ACHN (cell line): ENCODE data around the gene SORCS1.

ENCODE experiments used
- DNase-seq: peaks from one replicate; pipeline ENCODE4 v3.0.0-alpha.2; 2015
- in situ Hi-C: cut with HindIII; loops from 2 replicates; pipeline ENCODE4 v1.10.0; 2017; ENCODE audit warnings: low sequenced_read_pairs, low pct_ligation_motif_present, low pct_unique_long_range_greater_than_20kb

SORCS1 gene

DNA sequence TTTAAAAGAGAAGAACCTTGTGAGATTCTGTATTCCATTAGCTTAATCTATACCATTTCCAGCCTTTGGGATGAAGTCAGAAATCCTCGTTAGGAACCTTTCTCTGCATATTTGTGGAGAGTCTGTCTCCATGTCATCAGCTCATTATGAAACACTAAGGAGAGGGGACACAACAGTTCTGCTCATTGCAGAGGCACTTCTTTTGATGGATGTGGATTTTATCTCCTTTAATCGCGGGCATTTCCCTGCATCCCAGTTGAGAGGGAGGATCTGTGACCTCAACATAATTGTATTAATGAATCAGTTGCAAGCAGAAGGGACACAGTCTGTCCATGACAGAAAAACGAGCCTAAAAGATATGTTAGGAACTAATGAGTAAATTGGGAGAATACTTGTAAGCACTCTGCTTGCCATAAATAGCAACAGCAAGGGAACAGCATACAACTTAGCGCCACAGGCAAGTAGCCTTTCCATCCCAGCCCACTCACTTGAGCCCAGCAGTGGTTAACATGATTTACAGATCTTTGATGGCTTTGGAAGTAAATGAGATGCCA is 37.9 kb downstream of the SORCS1 start:
- no peak for DNase-seq
- in situ Hi-C loops = no loop called here

DNA sequence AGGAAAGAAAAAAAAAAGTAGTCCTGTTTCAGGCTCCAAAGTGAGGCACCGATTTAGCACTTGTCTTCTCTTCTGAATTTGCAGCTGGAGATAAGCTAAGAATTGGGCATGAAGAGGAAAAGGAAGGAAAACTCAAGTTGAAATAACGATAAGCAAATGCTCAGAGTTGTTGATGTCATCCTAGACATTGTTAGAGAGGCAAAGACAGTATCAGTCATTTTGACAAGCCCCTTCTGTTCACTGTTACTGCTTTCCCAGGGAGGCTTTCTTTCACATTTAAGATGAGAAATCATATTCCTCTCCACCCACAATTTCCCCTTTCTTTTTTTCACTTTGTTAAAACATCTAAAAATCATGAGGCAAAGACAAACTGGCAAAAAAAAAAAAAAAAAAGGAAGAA is 41.8 kb downstream of the SORCS1 start:
- in situ Hi-C loops = no loop called here

DNA sequence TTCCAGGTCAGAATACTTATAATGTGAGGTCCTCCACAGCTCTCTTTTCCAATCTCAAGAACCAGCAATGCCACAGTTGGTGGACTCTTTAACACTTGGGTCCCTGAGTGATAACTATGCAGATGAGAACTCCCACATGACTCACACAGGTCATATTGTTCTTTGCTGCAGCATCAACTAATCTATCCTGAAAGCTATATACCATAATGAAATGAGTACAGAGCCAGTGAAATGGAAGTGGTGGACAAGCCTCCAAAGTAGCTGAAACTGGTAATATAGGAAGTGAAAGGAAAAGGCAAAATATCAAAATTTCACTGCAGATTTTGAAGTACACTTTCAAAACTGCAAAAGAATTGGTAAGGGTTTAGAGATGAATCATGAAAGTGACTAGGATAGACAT is 45.6 kb downstream of the SORCS1 start:
- in situ Hi-C loops = no loop called here
- DNase-seq = no peak

More for the DNA sequence above, 41.8 kb downstream of the SORCS1 start:
- no peak for DNase-seq

DNA sequence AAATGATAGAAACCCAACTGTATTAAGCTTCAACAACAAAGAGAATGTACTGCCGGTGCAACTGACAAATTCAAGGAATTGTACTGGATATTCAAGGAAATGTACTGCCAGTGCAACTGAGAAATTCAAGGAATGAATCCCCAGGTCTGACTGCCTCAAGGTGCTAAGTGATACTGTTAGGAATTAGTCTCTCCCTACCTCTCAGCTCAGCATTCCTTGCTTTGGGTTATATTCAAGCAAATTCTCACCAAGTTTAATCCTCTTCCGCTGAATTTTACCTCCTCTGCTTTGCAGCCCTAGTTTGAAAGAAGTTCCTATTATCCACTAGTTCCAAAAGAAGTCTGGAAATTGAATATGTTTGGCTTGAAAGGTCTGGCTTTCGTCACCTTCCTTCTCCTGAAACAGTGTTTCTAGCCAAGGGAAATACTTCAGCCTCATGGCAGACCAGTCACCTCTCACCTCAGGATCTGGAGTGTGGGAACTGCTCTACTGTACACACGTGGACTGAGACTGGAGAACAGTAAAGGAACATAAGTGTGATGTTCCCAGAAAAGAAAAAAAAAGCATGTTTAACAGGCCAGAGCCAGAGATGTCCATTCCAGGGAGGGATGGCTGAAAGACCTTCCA is 60.4 kb downstream of the SORCS1 start:
- in situ Hi-C loops = no loop called here
- no peak for DNase-seq

DNA sequence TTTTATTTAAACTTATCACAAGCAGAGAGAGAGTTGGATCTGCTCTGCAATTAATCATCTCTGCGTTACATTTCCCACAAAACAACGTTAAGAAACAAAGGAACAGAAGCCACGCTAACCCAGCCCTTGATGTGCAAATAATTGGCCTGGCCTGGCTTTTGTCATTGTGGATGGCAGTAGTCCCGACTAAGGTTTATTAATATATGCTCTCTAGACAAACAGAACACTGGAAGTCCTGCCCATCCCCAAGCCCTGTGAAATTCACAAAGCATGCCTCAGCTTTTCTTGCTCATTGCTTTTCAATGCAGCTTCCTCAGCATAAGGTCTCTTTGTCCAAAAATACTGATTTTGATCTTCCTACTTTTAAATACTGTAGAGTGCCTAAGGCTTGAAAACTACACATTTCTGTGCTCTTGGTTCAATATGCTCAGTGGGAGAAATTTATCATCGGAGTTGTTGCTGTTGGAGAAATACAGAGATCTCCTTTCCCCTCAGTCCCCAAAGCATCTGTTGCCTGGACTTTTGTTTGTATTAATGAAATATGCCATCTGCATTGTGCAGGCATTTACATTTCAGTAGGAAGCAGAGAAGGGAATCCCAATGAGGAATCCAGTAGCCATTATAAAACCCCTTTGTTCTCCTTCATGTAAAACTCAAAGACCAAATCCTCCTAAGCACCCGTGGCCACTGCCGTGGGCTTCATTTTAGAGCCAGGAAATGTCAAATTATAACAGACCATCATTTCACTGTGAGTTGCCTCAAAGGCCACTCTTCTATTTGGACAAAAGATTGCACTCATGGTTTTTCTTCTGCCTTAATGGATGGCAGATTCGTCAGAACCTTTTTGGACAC is 61.1 kb downstream of the SORCS1 start:
- in situ Hi-C loops = no loop called here

DNA sequence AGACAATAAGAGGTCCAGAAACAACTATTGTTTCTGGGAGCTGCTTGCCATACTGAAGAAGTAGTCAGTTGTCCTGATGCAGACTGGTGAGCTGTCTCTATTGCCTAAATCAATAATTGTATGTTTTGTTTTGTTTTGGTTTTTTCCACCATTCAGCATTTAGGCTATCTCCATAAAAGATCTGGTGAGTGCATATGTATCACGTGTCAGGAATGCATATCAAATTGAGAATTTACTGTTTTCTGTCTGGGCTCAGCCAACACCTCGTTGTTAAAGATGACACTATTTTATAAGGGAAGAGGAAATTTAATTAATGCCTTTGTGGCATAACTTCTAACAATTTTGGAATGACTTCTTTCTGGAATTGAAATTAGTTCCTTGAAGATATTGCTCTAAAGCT is 66.2 kb downstream of the SORCS1 start:
- in situ Hi-C loops = no loop called here
- no peak for DNase-seq

More for the DNA sequence above, 61.1 kb downstream of the SORCS1 start:
- DNase-seq = no peak

DNA sequence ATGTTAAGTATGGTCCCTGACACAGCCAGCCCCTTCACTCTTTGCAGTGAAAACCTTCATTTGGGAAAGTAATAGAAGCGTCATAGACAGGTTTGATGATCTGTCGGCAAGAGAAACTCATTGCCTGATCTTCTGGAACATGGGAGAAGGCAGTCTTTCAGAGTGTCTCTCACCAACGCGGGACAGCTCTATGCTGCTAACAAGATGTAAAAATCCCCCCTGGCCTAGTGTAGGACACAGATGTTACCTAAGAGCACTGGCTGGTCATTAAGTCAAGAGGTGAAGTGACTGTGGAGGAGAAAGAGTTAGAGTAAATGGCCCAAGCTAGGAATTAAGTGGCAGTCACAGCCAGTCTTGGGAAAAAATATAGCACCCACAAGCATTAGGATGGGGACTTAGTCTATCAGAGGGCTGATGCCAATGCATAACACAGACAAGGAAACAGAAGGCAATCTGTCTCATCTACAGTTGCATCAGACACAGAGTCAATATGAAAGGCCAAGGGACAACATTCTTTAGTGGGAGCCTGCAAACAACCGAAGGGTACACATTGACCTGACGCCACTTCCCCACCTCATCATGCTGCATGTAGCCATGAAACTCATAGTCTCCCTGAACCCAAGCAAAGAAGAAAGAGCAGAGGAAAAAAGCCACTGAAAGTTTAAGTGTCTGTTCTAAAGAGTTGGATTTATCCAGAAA is 69.5 kb downstream of the SORCS1 start:
- DNase-seq = no peak
- in situ Hi-C loops = no loop called here

DNA sequence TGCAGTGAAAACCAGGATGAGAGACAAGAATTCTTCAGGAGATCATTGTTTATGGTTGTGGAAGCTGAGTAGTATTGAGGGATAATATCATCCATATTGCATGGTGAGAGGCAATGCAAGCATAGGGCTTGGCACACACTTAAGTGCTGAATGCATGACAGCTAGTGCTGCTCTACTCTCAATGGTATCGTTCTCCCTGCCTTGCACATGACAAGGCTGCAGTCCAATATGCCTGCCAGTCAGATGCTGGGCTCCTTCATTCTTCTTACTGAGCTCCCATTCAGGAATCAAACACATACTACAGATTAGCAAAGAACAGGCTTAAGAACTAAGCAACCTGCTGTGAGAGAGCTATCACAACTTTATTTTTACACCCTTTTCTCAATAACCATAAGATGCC is 72.2 kb downstream of the SORCS1 start:
- no peak for DNase-seq
- in situ Hi-C loops = no loop called here

DNA sequence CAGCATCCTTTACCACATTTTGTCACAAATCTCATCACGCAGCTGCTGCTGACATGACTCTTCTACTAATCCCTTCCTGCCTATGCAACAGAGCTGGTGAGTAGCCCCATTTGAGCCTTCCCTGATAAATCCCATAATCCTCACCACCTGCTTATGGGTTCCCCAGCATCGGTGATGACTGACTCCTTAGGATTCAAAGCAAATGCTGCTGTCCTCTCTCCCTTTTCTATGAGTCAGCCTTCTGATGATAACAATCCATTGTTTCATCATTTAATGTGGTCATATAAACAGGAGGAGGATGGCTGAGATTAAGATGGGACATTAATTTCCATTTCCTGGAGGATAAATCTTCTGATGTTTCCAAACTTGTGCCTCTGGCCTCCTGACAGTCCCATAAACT is 73.4 kb downstream of the SORCS1 start:
- in situ Hi-C loops = no loop called here
- no peak for DNase-seq

DNA sequence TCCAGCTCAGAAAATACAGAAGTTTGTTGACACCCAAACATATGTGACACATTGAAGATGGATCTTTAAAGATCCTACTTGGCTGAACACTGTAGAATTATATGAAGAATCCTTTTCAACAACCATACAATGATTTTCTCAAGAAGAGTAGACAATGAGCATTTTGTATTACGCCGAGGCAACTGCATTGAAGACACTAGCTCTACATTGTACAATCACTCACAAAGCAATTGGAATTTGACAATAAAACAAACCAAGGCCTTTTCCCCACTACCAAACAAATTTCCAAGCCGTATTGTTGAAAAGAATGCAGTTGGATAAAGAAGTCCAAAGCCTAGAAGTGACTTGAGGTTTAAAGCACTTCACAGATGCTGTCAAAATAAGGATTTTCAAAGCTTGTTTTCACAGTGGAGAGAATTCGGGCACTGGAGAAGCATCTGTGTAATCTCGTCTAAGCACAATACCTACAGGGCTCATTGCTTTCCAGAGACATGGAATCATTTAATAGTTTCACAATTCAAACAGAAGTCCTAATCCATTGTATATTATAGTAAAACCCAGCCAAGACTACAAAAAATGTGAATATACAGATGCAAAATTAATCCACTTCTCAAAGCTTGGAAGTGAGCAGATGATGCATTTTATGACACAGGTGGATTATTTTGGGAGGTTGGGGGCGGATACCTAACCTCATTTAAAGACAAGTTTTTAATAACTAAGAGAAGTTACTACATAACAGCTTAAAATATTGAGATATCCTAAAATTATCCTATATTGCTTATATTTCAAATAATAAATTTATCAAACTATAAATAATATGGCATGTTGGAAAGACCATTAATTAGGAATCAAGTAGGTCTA is 78.6 kb downstream of the SORCS1 start:
- no peak for DNase-seq
- in situ Hi-C loops = no loop called here

DNA sequence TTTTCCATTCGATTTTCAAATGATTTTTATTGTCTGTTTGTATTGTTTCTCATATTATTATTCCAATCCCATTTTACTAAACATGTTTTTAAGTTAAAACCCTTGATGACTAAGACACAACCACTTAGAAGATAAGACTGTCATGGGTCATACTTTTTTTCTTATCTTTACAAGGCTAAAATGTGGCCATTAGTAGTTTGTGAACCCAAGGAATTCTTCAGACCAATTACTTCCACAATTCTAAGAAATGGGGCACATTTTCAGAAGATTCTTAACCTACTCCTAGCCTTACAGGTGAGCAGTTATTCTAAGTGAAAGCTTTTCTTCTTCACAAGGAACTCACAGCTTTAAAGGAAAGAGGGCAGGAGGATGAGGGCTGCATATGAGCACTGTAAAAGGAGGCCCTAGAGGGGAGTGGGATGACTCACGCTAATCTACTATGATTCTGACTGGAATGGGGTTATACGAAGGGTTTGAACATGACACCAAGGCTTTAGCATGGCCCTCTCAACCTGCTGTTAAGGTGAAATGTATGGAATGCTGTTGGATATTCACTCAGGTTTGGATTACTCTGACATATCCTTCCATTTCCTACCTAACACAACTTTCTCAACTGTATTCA is 81.0 kb downstream of the SORCS1 start:
- no peak for DNase-seq
- in situ Hi-C loops = no loop called here

DNA sequence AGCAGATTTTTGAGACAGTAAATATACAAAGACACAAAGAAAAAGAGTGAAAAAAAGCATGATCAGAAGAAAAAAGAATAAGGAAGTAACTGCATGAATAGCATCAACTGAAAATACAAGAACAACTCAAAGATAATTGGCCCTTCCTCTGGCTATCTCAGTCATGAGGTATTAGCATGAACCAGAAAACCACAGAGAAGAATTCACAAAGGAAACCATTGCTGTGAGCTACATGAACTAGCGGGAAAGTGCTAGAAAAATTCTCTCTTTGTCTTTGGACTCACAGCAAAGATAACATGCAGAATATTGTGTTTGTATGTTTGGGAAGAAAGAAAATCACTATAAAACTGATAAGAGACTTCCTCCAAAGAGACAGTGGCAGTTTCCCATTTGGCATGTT is 82.9 kb downstream of the SORCS1 start:
- in situ Hi-C loops = no loop called here
- no peak for DNase-seq

DNA sequence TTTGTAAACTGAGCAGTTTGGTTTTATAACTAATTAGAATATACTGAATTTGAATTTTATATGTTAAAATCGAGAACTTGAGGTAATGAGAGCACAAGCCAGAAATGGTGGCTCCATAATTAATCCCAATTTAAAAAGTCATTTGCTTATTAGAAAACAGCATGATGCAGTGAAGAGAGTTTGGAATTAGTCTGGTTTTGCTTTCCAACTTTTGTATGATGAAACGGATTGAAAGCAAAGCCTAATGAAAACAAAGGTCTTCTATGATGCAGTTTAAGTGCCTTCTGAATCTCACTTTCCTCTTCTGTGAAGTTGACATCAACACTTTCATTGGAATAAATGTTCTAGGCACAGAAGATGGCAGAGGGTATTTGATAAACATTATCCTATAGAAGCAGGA is 89.4 kb downstream of the SORCS1 start:
- in situ Hi-C loops = no loop called here
- no peak for DNase-seq

DNA sequence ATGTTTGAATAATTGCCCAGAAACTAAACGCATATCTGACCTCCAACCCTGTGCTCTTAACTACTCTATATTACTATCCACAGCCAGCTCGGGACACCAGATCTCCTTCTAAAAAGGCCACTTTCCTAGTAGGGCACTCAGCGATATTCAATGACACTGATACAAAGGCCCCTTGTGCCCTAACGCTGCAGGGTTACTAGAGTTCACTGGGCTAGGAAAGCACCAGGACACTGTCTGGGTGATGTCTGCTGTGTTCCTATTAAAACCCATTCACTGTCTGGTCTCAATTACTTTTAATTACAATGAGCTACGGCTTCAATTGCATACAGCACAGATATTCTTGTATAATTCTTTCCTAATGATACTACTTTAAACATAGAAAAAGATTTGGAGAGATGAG is 91.7 kb downstream of the SORCS1 start:
- DNase-seq = no peak
- in situ Hi-C loops = no loop called here

DNA sequence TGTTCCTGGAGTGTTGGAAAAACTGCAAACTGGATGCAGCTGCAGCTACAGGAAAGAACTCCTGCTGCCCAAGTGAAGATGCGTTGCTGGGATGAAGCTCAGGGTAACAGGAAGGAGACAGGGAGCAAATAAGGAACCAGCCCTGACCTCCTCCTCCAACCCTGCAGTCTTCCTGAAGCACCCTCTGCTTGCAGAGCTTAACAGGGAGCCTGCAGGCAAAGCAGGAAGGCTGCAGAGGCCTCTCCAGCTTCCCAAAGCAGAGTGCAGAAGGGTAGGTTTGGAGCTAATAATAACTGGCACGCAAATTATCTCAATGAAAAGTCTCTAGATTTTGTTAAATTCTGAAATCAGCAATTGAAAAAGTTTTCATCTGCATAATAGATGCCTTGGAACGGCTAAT is 92.5 kb downstream of the SORCS1 start:
- DNase-seq = no peak

DNA sequence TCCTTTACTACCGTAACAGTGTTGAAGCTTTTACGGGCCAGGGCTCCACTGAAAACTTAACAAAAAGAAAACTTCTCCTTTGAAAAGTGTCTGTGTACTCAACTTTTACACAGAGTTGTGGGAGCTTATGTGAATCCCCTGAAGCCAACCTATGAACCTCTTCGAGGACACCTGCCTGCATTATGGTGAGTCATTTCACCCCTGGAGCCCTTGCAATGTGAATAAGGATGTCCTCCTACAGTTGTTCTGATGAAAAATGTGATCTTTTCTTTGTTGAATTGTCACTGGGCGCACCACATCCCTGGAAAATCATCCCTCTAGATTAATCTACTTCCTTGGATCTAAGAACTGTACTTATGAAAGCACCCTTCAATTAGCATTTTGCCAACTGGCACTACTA is 93.2 kb downstream of the SORCS1 start:
- DNase-seq = no peak
- in situ Hi-C loops = no loop called here

More for the DNA sequence above, 92.5 kb downstream of the SORCS1 start:
- in situ Hi-C loops = no loop called here

DNA sequence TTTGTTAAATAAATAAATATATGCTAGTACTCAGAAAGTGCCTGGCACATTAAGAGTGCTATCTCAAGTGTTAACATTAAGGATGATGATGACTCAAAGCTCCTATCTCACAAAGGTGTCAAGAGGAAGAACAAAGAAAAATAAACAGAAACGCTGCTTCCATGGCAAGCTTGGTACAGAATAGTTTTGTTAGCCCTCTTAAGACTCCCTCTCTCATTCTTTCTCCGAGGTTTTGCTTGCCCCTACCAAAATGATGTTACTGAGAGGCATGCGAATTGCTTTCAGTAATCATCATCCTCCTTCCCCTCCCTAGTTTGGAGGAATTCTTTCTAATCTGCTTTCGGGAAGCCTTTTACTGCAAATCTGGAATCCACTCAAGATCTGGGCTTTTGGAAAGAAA is 96.7 kb downstream of the SORCS1 start:
- in situ Hi-C loops = no loop called here
- DNase-seq = no peak

DNA sequence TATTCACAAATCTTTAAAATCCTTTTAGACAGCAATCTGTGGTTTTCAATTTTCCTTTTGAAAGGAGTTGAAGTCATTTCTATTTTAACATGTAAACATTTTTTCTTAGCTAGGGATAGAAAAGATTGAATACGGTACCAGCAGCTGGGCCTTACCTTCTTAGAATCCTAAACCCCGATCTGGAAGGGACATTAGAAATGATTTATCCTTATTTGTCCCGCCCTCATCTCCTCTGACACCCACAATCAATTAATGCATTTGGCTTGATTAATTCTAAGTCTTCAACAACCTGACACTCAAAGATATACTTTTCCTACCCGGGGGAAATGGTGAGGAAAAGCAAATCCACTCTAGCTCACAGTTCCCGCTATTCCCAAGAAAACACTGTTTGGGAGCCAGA is 100.4 kb downstream of the SORCS1 start:
- no peak for DNase-seq
- in situ Hi-C loops = no loop called here
